SH-SY5Y (cell line): ENCODE data around the gene LTF.

Experiments
- GATA2 ChIP-seq: IDR thresholded peaks from 2 replicates; pipeline ENCODE4 v1.6.1; 2011; ENCODE audit warnings: mild to moderate bottlenecking, low read depth, low read length
- GATA3 ChIP-seq: IDR thresholded peaks from 2 replicates; pipeline ENCODE4 v1.6.1; 2011; ENCODE audit warnings: low read depth, mild to moderate bottlenecking, low read length, moderate library complexity

- no peak for TF ChIP-seq GATA3
- no peak for TF ChIP-seq GATA2
Measured at GRCh38 chr3:46498916-46499519, 34.3 kb upstream of the LTF start.
